OCI-LY7 (cell line): Measurements from ENCODE around the gene ESYT2. TPM values are rescaled to one million over a fixed set of nuclear protein-coding genes. Genes with fewer than 3 reads are reported as not detected.

Source experiments
- BruUV-seq: library from RNA; stranded (reverse); fragments of 400-500 nt; replicated peaks from 2 replicates; lab custom pipeline; 2021; lab: Mats Ljungman, UMichigan
- CTCF ChIA-PET: fragments of 300-600 bp; sonication (Branson Sonifier 250); formaldehyde crosslinking; loops from one replicate; lab custom pipeline; 2022; ENCODE audit warnings: antibody characterized with exemption; ENCODE audit not compliant: unreplicated experiment; lab: Charles Lee
- POLR2A ChIA-PET: fragments of 300-600 bp; sonication (Branson Sonifier 250); formaldehyde crosslinking; loops from one replicate; lab custom pipeline; 2022; ENCODE audit warnings: antibody characterized with exemption; lab: Charles Lee
- DNase-seq: peaks from one replicate; pipeline ENCODE4 v3.0.0-alpha.2; 2015; ENCODE audit warnings: low spot score
- H2AFZ ChIP-seq: fragments of 200-600 bp; sonication (generic), shearing (Covaris generic); 2 replicates; pipeline ENCODE4 v1.6.1; 2014; ENCODE audit warnings: mild to moderate bottlenecking, antibody characterized with exemption, low read length, moderate library complexity
- H3K27ac ChIP-seq: fragments of 200-600 bp; sonication (generic); 2 replicates; pipeline ENCODE4 v1.5.1; 2014; ENCODE audit warnings: mixed run types, low read depth, mild to moderate bottlenecking, moderate library complexity, low read length, inconsistent platforms; ENCODE audit not compliant: poor library complexity, severe bottlenecking
- H3K36me3 ChIP-seq: fragments of 200-600 bp; sonication (generic); 2 replicates; pipeline ENCODE4 v1.6.1; 2014; ENCODE audit warnings: mild to moderate bottlenecking, antibody characterized with exemption, low read length, moderate library complexity, mixed read lengths; ENCODE audit not compliant: insufficient read depth
- H3K4me1 ChIP-seq: fragments of 200-600 bp; sonication (generic); 2 replicates; pipeline ENCODE4 v1.5.1; 2014; ENCODE audit warnings: mild to moderate bottlenecking, low read length; ENCODE audit not compliant: insufficient read depth, poor library complexity, severe bottlenecking
- H3K4me2 ChIP-seq: fragments of 200-600 bp; sonication (generic); 2 replicates; pipeline ENCODE4 v1.6.1; 2014; ENCODE audit warnings: mild to moderate bottlenecking, low read length
- H3K4me3 ChIP-seq: fragments of 200-600 bp; sonication (generic); 2 replicates; pipeline ENCODE4 v1.5.1; 2014; ENCODE audit warnings: mild to moderate bottlenecking, low read depth, low read length; ENCODE audit not compliant: poor library complexity, severe bottlenecking
- H3K79me2 ChIP-seq: fragments of 200-600 bp; sonication (generic); 2 replicates; pipeline ENCODE4 v1.6.1; 2016; ENCODE audit warnings: low read depth, mild to moderate bottlenecking, low read length, moderate library complexity, mixed read lengths; ENCODE audit not compliant: insufficient read depth
- H3K9me2 ChIP-seq: fragments of 200-600 bp; sonication (generic); 2 replicates; pipeline ENCODE4 v1.6.1; 2016; ENCODE audit warnings: mild to moderate bottlenecking, low read length, mixed read lengths; ENCODE audit not compliant: insufficient read depth
- H3K9me3 ChIP-seq: fragments of 200-600 bp; sonication (generic); 2 replicates; pipeline ENCODE4 v1.6.1; 2014; ENCODE audit warnings: mild to moderate bottlenecking, mixed run types, low read length, mixed read lengths
- H4K20me1 ChIP-seq: fragments of 200-600 bp; sonication (generic); 2 replicates; pipeline ENCODE4 v1.6.1; 2014; ENCODE audit warnings: mild to moderate bottlenecking, antibody characterized with exemption, low read length, moderate library complexity, mixed read lengths; ENCODE audit not compliant: insufficient read depth
- EZH2phosphoT487 ChIP-seq: fragments of 200-600 bp; sonication (generic); IDR thresholded peaks from 2 replicates; pipeline ENCODE4 v1.6.1; 2018; ENCODE audit warnings: low read depth, borderline replicate concordance, mild to moderate bottlenecking, mixed run types, antibody characterized with exemption, low read length, moderate library complexity, mixed read lengths
- intact Hi-C: fragments of 100-400 bp; cut with micrococcal nuclease; formaldehyde crosslinking; loops from one replicate; pipeline ENCODE4 v1.10.0; 2022; ENCODE audit not compliant: unreplicated experiment
- total RNA-seq, 2 experiments: library from RNA; depleted of rRNA in 1 of 2; stranded (reverse); fragments of >200 nt in 1 of 2; shearing (Covaris generic) in 1 of 2; gene quantifications; 2 replicates each; pipeline ENCODE4 v1.2.3, GENCODE V29; 2014 to 2022
- TF ChIP-seq, protein P1 (sequence below): fragments of 200-600 bp; sonication (generic); conservative IDR thresholded peaks from 2 replicates; pipeline ENCODE4 v1.5.1; 2014; ENCODE audit warnings: mild to moderate bottlenecking, antibody characterized with exemption, low read length, moderate library complexity, mixed read lengths

The ESYT2 gene
- total RNA-seq, 2 experiments from 2014 or later, result 24.2 to 33.7 TPM

DNA sequence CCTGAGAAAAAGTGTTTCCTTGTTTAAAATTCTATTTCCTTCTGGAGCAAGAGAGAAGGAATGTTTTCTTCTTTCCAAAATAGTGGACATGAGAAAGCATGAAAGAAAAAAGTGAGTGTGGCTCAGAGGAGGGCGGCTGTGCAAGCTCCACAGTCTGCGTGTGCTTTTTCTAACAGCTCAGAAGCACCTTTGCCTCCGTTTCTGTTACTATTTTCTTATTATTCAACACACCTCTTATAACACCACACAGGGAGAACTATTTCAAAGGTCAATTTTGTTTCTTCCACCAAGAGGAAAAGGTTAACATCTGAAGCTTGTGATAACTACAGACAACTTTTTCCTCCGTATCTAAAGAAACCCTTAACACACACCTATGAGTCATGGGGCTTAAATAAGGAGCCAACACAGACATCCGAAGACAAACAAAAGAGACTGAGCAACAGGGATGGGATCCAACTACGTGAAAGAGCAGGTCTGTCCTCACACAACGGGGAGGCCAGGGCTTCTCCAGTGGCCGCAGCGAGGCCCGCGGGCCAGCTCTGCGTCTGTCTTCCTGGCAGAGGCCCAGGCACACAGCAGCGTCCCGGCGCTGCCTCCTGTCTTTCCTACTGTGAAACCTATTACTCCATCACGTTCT is 88.5 kb downstream of the ESYT2 start:
- Histone ChIP-seq H3K9me3 (no peaks in the 10 kb centered on the region), H2AFZ (no peak overlapping the region), H4K20me1 (no peaks in the 10 kb centered on the region), H3K36me3 (peaks cover 17% of the 10 kb centered on the region), H3K79me2 (no peaks in the 10 kb centered on the region), H3K4me2 (no peak overlapping the region), H3K4me1 (no peaks in the 10 kb centered on the region), H3K9me2 (no peaks in the 10 kb centered on the region), H3K27ac (no peak overlapping the region), H3K4me3 (no peak overlapping the region)
- intact Hi-C loops, result no loop called here
- DNase-seq, result no peak
- TF ChIP-seq EZH2phosphoT487, result no peak
- TF ChIP-seq, protein P1, sequence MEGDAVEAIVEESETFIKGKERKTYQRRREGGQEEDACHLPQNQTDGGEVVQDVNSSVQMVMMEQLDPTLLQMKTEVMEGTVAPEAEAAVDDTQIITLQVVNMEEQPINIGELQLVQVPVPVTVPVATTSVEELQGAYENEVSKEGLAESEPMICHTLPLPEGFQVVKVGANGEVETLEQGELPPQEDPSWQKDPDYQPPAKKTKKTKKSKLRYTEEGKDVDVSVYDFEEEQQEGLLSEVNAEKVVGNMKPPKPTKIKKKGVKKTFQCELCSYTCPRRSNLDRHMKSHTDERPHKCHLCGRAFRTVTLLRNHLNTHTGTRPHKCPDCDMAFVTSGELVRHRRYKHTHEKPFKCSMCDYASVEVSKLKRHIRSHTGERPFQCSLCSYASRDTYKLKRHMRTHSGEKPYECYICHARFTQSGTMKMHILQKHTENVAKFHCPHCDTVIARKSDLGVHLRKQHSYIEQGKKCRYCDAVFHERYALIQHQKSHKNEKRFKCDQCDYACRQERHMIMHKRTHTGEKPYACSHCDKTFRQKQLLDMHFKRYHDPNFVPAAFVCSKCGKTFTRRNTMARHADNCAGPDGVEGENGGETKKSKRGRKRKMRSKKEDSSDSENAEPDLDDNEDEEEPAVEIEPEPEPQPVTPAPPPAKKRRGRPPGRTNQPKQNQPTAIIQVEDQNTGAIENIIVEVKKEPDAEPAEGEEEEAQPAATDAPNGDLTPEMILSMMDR, result no peak
- POLR2A ChIA-PET, result interaction anchor here (1.2 kb wide), 1 partner anchor 8 kb away, joined by 3 read pairs; no protein-coding TSS in a partner anchor
- BruUV-seq, result no TSS peak
- CTCF ChIA-PET, result no interaction called here

DNA sequence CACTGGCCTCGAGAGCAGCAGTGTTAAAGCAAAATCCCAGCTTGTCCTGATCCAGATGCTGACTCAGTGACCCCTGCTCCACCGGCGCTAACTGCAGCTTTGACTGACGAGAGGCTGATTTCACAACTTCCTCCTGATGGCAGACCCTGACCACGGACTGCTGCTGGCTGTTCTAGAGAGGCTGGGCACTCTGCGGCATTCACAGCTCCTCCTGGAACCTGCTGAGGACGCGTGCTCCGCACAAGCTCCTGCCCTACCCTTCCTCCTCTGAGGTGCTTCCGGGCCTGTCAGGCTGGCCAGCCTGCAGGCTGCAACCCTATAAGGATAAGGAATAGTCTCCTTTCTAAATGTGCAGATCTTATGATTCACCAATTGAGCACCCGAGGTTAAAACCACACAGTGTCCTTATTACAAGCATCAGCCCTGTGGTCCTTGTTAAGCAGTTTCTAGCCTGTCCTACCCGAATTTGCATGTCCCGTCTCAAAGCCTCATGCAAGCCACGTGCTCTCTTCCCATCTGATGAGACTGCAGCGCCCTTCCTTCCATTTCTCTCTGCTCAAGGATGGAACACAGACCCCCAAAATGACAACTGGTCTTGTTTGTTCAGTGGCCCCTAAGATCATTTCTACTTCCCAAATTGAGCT is 89.2 kb downstream of the ESYT2 start:
- ChIA-PET POLR2A (no interaction called here), CTCF (no interaction called here)
- no peak overlapping the region for H3K4me3 ChIP-seq
- H3K79me2 ChIP-seq, result no peaks in the 10 kb centered on the region
- peaks cover 17% of the 10 kb centered on the region for H3K36me3 ChIP-seq
- H3K4me1 ChIP-seq, result no peaks in the 10 kb centered on the region
- H3K27ac ChIP-seq, result no peak overlapping the region
- H3K4me2 ChIP-seq, result no peak overlapping the region
- TF ChIP-seq, protein P1, result no peak
- TF ChIP-seq EZH2phosphoT487, result no peak
- H4K20me1 ChIP-seq, result no peaks in the 10 kb centered on the region
- H3K9me3 ChIP-seq, result no peaks in the 10 kb centered on the region
- no TSS peak for BruUV-seq
- no peak for DNase-seq
- no peaks in the 10 kb centered on the region for H3K9me2 ChIP-seq
- intact Hi-C loops, result no loop called here
- H2AFZ ChIP-seq, result no peak overlapping the region

DNA sequence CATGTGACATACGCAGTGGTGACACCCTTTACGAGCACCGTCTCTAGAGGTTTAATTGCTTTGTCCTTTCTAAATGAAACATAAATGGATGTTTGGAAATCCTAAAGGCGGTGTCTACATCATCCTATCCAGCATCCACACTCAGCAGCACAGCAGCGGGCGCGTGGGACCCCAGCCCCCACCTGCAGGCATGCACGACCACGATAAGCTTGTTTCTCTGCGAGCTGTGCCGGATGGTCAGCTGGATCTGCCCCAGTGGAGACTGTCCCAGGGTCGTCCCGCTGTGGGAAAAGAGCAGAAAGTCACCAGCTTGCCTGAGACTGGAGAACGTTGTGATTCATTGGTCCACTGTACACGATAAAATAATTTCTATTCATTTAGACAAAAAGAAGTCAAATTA is 90.5 kb downstream of the ESYT2 start:
- H3K36me3 ChIP-seq, result peaks cover 17% of the 10 kb centered on the region
- CTCF ChIA-PET, result no interaction called here
- no TSS peak for BruUV-seq
- intact Hi-C loops, result no loop called here
- H3K4me2 ChIP-seq, result no peak overlapping the region
- TF ChIP-seq, protein P1, result no peak
- TF ChIP-seq EZH2phosphoT487, result no peak
- H3K4me3 ChIP-seq, result no peak overlapping the region
- POLR2A ChIA-PET, result no interaction called here
- H3K9me2 ChIP-seq, result no peaks in the 10 kb centered on the region
- H3K4me1 ChIP-seq, result no peaks in the 10 kb centered on the region
- no peaks in the 10 kb centered on the region for H4K20me1 ChIP-seq
- DNase-seq, result no peak
- H3K9me3 ChIP-seq, result no peaks in the 10 kb centered on the region
- no peaks in the 10 kb centered on the region for H3K79me2 ChIP-seq
- no peak overlapping the region for H2AFZ ChIP-seq
- H3K27ac ChIP-seq, result no peak overlapping the region
